Limb (tissue), 2 donors: ENCODE data around the gene ZFP14.

Experiments used
- DNase-seq, 2 donors: peaks; one replicate each; pipeline ENCODE4 v3.0.0-alpha.2; 2016; ENCODE audit errors: extremely low spot score in 2 of 2

The ZFP14 gene

DNA sequence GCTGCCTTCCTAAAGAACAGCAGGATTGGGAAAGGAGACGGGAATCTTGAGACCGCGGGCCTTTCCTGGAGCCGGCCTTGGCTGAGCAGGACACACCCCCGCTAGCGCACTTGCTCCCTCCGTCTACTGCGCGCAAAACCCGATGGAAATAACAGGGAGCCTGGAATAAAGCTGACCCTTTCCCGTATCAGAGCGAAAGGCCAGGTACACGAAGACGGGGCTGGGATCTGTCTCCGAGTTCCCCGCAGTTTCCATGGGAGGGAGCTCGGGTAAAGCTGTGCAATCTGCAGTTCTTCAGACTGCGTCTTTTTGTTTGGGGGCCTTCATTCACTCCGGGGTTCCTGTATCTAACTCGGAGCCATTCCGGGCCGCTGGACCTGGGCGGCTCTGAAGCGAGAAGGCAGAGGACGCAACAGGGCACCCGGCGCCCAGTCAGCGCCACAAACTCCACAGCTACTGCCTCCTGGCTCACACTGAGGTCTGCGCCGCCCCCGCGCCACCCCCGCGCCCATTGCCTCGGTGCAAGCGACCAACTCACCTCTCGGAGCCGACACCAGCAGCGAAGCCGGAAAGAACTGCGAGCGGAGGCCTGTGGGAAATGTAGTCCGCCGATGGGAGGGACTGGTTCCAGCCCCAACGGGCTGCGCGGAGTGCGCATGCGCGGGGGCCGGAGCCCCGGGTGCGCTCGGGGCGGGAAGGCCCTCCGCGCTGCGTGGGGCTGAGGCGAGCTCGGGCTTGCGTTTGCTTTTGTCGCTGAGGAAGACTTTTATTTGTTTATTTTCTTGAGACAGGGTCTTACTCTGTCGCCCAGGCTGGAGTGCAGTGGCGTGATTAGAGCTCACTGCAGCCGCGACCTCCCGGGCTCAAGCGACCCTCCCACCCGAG lies at the start of gene ZFP14:
TSS of gene ZFP14 (minus strand) at position 577 of the 885 bp plus-strand sequence. CDS start 11,309 bp downstream, outside the sequence.
- DNase-seq, result peak; percentile 95 to 96

DNA sequence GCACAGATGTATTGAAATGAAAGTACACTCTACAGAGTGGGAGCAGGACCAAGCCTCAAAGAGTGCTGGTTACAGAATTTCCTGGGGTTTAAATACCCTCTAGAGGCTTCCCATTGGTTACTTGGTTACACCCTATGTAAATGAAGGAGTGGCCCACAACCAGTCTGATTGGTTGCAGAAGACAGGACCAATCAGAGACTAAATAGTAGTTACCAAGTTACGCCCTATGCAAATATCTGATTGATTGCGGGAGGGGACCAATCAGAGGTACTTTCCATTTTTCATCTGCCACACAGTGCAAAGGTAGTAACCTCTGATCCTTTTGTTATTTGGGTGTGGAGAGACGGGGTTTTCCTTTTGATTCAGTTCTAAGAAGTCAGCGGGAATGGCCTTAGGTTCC lies 44.9 kb upstream of the ZFP14 start:
- DNase-seq, result no peak

GRCh38 chr19:36421749-36422481 lies 42.9 kb upstream of the ZFP14 start:
- DNase-seq, result no peak

GRCh38 chr19:36420961-36421748 lies 42.2 kb upstream of the ZFP14 start:
- DNase-seq, result peak; percentile 24 to 64

DNA sequence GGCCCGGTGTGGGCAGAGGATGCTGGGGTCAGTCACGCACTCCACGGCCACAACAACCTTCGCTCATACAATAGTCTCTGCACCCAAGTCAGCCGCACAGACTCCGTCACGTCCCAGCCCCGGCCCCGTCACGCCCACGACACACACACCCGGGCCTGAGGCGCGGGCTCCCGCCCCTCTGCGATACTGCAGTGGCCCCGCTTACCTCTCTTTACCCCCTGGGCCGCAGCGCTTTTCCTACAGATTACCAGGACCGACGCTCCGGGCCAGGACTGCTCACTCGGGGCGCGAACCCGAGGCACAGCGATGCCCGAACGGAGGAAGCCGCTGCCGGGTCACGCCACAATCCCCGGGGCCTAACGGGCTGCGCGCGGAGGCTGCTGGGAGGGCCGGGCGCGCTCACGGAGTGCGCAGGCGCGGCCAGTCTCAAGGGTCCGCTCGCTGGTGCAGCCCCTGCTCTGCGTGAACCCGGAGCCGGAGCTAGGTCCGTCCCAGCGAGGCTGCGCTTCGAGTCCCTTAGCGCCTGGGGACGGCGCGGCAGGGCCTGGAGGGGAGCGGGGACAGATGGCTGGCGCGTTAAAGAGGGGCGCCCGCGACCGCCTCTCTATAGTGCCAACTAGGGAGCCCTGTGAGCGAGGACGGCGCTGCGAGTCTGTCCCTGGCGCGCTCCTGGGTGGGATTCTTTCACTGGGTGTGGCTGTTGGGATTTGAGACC lies 39.4 kb upstream of the ZFP14 start, which contains the start of gene ZFP82:
TSS of gene ZFP82 (minus strand) at position 358 of the 715 bp plus-strand sequence. CDS start 8,855 bp downstream, outside the sequence.
- DNase-seq, result peak; percentile 86 to 94

GRCh38 chr19:36417752-36418286 lies 38.8 kb upstream of the ZFP14 start:
- DNase-seq, result peak in 1 of 2 donors; percentile 25

GRCh38 chr19:36409841-36410240 lies 30.8 kb upstream of the ZFP14 start:
- no peak for DNase-seq

GRCh38 chr19:36408101-36408500 lies 29.1 kb upstream of the ZFP14 start:
- DNase-seq, result no peak

DNA sequence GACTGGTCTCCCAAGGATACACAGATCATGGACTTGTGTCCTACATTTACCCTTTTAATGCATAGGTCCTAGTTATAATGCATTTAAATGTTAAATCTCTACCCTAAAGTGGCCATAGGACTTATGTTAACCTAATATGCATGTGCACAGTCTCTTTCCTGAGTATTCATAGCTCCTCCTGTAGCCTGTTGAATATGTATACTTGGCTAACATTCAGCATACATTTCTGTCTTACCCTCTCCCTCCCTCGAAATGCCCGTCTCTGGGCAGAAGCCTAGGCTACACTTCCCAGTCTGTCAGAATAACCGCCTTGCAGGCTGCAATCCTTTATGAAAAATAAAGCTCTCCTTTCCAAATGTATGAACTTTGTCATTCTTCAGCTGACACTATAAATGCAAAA lies 25.5 kb upstream of the ZFP14 start:
- no peak for DNase-seq

- DNase-seq, result no peak
These were observed 22.5 kb upstream of the ZFP14 start for GRCh38 chr19:36401475-36401874.

GRCh38 chr19:36398571-36398970 lies 19.6 kb upstream of the ZFP14 start:
- DNase-seq, result no peak

GRCh38 chr19:36392916-36393673 lies 14.1 kb upstream of the ZFP14 start:
- DNase-seq, result no peak

- no peak for DNase-seq
These were observed 464 bp upstream of the ZFP14 start for GRCh38 chr19:36379510-36379819.

GRCh38 chr19:36377541-36378178 lies 1.3 kb downstream of the ZFP14 start:
- no peak for DNase-seq

DNA sequence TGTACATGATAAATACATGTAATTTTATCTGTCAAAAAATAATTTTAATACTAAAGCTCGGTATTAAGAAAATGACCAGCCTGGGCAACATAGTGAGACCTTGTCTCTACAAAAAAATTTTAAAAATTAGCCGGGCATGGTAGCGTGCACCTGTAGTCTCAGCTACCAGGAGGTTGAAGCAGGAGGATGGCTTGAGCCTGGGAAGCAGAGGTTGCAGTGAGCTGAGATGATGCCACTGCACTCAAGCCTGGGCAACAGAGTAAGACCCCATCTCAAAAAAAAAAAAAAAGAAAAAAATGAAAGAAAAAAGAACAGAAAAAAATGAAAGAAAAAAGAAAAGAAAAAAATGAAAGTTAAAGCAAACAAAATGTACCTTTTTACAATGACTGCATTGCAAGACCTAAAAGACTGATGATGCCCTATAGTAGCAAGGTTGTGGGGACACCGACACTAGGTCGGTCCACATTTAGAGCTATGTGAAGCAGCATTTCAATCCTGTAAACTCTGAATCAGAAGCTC lies 5.3 kb downstream of the ZFP14 start:
- DNase-seq, result no peak

DNA sequence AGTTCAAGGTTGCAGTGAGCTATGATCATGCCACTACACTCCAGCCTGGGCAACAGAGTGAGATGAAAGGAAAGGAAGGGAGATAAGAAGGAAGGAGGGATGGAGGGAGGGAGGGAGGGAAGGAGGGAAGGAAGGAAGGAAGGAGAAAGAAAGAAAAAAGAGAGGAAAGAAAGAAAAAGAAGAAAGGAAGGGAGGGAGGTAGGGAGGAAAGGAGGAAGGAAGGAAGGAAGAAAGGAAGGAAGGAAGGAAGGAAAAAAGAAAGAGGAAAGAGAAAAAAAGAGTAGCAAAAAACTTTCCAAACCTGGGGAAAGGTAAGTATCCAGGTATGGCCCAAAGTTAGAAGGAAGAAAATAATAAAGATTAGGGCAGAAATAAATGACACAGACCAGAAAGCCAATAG lies 7.1 kb downstream of the ZFP14 start:
- no peak for DNase-seq

- DNase-seq, result no peak
These were observed 15.2 kb downstream of the ZFP14 start for GRCh38 chr19:36363845-36364244.

GRCh38 chr19:36340786-36341372 lies 38.1 kb downstream of the ZFP14 start:
- no peak for DNase-seq
